HepG2 (cell line): ENCODE data around the gene FAM118B. TPM values are rescaled to one million over a fixed set of nuclear protein-coding genes. Genes with fewer than 3 reads are reported as not detected.
A peak's percentile ranks its signal among the peaks of the same experiment; 100 is the strongest.

ENCODE experiments used
- ADNP ChIP-seq: sonication (generic); formaldehyde crosslinking; IDR thresholded peaks from 2 replicates; pipeline ENCODE4 v1.4.0; 2020; ENCODE audit warnings: missing genetic modification reagents
- ATAD3A ChIP-seq: sonication (generic); formaldehyde crosslinking; IDR thresholded peaks from 2 replicates; pipeline ENCODE4 v1.4.0; 2020; ENCODE audit warnings: missing genetic modification reagents
- IKZF4 ChIP-seq: sonication (generic); formaldehyde crosslinking; IDR thresholded peaks from 2 replicates; pipeline ENCODE4 v1.5.1; 2020; ENCODE audit warnings: borderline replicate concordance, mild to moderate bottlenecking, low read depth, missing genetic modification reagents; ENCODE audit errors: not compliant biosample characterization
- MTA3 ChIP-seq: sonication (generic); formaldehyde crosslinking; IDR thresholded peaks from 2 replicates; pipeline ENCODE4 v1.4.0; 2020; ENCODE audit warnings: missing genetic modification reagents
- MZF1 ChIP-seq: sonication (generic); formaldehyde crosslinking; IDR thresholded peaks from 2 replicates; pipeline ENCODE4 v1.8.1; 2023; ENCODE audit warnings: mild to moderate bottlenecking, missing genetic modification reagents, borderline replicate concordance
- RBFOX2 ChIP-seq: fragments of 200-400 bp; formaldehyde crosslinking; IDR thresholded peaks from 2 replicates; pipeline ENCODE4 v1.6.1; 2017; ENCODE audit warnings: low read depth, mild to moderate bottlenecking, low read length
- TCF7L2 ChIP-seq: IDR thresholded peaks from 2 replicates; pipeline ENCODE4 v1.6.1; 2011; ENCODE audit warnings: mild to moderate bottlenecking, low read depth, low read length, moderate library complexity
- ZBTB1 ChIP-seq: sonication (generic); formaldehyde crosslinking; IDR thresholded peaks from 2 replicates; pipeline ENCODE4 v1.4.0; 2020; ENCODE audit warnings: missing genetic modification reagents, borderline replicate concordance
- ZNF263 ChIP-seq: sonication (generic); formaldehyde crosslinking; IDR thresholded peaks from 2 replicates; pipeline ENCODE4 v1.4.0; 2020; ENCODE audit warnings: missing genetic modification reagents
- ZNF644 ChIP-seq: IDR thresholded peaks from 2 replicates; pipeline ENCODE4 v1.6.1; 2016; ENCODE audit warnings: low read depth
- ZNF747 ChIP-seq: sonication (generic); formaldehyde crosslinking; IDR thresholded peaks from 2 replicates; pipeline ENCODE4 v1.8.1; 2023; ENCODE audit warnings: missing genetic modification reagents, mild to moderate bottlenecking, borderline replicate concordance
- polyA plus RNA-seq, 8 experiments: library from polyadenylated mRNA; depleted of rRNA in 3 of 8; stranded (reverse) in 7 of 8; unstranded in 1 of 8; fragments of >200 nt; fragmentation: Illumina TruSeq in 4 of 8; extraction: Trizol in 4 of 8; gene quantifications; 2 replicates each; pipeline versions ENCODE4 v1.2.1 to v1.2.3, GENCODE V29; 2011 to 2016; ENCODE audit warnings: low read depth in 4 of 8, missing spikeins in 1 of 8, mixed read lengths in 1 of 8; ENCODE audit not compliant: insufficient read depth in 1 of 8
- total RNA-seq, 5 experiments: library from RNA; depleted of rRNA; stranded (reverse); fragments of >200 nt; fragmentation: Illumina TruSeq; extraction: Trizol; gene quantifications; 2 replicates each; pipeline ENCODE4 v1.2.3, GENCODE V29; 2016; ENCODE audit warnings: low read depth in 1 of 5
- TF ChIP-seq, protein P1 (sequence below): sonication (generic); formaldehyde crosslinking; IDR thresholded peaks from 2 replicates; pipeline ENCODE4 v1.4.0; 2020; ENCODE audit warnings: mild to moderate bottlenecking, missing genetic modification reagents
- TF ChIP-seq, protein P2 (sequence below): sonication (generic); formaldehyde crosslinking; IDR thresholded peaks from 2 replicates; pipeline ENCODE4 v1.5.0; 2020; ENCODE audit warnings: mild to moderate bottlenecking, missing genetic modification reagents, borderline replicate concordance
- TF ChIP-seq, protein P3 (sequence below), 2 experiments: sonication (generic) in 1 of 2; formaldehyde crosslinking in 1 of 2; IDR thresholded peaks; 2 replicates each; pipeline versions ENCODE4 v1.4.0 to v1.6.1; 2018 to 2020; ENCODE audit warnings: missing genetic modification reagents in 2 of 2, borderline replicate concordance in 1 of 2, low read depth in 1 of 2, mild to moderate bottlenecking in 1 of 2, missing biosample characterization in 1 of 2
- TF ChIP-seq, protein P4 (sequence below): sonication (generic); formaldehyde crosslinking; IDR thresholded peaks from 2 replicates; pipeline ENCODE4 v1.4.0; 2020; ENCODE audit warnings: missing genetic modification reagents

Gene FAM118B
- total and polyA plus RNA-seq, 2 of the 13 experiments (the other 11 are each of a cell fraction or from before 2014, with no cell fraction given): 10.2 to 25.7 TPM

DNA sequence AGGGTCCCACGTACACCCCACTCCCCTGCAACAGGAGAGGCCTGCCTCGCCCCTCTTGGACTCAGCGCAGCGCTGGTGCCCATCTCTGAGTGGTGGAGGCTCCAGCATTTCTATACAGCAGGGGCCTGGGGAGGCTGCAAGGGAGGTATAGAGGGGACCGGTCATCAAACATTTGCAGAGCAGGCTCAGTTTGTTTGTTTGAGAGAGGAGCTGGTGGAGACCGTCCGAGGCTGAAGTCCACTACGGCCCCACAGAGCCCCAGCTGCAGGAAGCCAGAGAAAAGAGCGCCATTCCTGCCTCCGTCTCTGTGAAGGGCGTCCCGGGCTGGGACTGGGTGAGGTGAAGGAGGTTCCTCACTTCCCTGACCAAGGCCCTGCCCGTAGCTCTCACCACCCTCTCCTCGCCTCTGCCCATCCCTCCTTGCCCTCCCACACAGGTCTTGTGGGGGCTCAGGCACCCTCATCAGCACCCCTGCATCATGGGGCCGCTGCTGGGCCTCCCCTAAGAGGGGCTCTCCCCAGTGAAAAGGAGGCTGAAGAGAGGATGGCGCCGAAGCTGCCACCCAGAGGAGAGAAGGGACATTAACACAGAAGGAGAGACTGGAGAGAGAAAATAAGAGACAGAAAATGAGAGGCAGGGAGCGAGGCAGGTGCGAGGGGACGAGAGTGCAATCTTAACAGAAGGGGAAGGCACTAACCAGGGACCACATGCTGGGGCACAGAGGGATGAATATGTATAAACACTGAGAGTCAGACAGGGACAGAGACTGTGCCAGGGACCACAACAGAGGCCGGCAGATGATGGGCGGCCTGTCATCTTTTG lies 24.7 kb upstream of the FAM118B start (continued):
- TF ChIP-seq, protein P1, sequence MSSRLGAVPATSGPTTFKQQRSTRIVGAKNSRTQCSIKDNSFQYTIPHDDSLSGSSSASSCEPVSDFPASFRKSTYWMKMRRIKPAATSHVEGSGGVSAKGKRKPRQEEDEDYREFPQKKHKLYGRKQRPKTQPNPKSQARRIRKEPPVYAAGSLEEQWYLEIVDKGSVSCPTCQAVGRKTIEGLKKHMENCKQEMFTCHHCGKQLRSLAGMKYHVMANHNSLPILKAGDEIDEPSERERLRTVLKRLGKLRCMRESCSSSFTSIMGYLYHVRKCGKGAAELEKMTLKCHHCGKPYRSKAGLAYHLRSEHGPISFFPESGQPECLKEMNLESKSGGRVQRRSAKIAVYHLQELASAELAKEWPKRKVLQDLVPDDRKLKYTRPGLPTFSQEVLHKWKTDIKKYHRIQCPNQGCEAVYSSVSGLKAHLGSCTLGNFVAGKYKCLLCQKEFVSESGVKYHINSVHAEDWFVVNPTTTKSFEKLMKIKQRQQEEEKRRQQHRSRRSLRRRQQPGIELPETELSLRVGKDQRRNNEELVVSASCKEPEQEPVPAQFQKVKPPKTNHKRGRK (CRISPR knock-in tag): no peak
- TF ChIP-seq MZF1 (CRISPR knock-in tag) (no peak), ADNP (peak; percentile 22; the same call in 1 of the 2 replicates), ATAD3A (no peak), IKZF4 (CRISPR knock-in tag) (no peak), ZNF747 (CRISPR knock-in tag) (no peak; the same call in 1 of the 2 replicates), ZNF644 (CRISPR knock-in tag) (no peak), MTA3 (no peak), RBFOX2 (peak; percentile 50; the same call in 1 of the 2 replicates), ZBTB1 (CRISPR knock-in tag) (no peak), ZNF263 (CRISPR knock-in tag) (no peak; the same call in 1 of the 2 replicates), TCF7L2 (no peak)
- TF ChIP-seq, protein P2, sequence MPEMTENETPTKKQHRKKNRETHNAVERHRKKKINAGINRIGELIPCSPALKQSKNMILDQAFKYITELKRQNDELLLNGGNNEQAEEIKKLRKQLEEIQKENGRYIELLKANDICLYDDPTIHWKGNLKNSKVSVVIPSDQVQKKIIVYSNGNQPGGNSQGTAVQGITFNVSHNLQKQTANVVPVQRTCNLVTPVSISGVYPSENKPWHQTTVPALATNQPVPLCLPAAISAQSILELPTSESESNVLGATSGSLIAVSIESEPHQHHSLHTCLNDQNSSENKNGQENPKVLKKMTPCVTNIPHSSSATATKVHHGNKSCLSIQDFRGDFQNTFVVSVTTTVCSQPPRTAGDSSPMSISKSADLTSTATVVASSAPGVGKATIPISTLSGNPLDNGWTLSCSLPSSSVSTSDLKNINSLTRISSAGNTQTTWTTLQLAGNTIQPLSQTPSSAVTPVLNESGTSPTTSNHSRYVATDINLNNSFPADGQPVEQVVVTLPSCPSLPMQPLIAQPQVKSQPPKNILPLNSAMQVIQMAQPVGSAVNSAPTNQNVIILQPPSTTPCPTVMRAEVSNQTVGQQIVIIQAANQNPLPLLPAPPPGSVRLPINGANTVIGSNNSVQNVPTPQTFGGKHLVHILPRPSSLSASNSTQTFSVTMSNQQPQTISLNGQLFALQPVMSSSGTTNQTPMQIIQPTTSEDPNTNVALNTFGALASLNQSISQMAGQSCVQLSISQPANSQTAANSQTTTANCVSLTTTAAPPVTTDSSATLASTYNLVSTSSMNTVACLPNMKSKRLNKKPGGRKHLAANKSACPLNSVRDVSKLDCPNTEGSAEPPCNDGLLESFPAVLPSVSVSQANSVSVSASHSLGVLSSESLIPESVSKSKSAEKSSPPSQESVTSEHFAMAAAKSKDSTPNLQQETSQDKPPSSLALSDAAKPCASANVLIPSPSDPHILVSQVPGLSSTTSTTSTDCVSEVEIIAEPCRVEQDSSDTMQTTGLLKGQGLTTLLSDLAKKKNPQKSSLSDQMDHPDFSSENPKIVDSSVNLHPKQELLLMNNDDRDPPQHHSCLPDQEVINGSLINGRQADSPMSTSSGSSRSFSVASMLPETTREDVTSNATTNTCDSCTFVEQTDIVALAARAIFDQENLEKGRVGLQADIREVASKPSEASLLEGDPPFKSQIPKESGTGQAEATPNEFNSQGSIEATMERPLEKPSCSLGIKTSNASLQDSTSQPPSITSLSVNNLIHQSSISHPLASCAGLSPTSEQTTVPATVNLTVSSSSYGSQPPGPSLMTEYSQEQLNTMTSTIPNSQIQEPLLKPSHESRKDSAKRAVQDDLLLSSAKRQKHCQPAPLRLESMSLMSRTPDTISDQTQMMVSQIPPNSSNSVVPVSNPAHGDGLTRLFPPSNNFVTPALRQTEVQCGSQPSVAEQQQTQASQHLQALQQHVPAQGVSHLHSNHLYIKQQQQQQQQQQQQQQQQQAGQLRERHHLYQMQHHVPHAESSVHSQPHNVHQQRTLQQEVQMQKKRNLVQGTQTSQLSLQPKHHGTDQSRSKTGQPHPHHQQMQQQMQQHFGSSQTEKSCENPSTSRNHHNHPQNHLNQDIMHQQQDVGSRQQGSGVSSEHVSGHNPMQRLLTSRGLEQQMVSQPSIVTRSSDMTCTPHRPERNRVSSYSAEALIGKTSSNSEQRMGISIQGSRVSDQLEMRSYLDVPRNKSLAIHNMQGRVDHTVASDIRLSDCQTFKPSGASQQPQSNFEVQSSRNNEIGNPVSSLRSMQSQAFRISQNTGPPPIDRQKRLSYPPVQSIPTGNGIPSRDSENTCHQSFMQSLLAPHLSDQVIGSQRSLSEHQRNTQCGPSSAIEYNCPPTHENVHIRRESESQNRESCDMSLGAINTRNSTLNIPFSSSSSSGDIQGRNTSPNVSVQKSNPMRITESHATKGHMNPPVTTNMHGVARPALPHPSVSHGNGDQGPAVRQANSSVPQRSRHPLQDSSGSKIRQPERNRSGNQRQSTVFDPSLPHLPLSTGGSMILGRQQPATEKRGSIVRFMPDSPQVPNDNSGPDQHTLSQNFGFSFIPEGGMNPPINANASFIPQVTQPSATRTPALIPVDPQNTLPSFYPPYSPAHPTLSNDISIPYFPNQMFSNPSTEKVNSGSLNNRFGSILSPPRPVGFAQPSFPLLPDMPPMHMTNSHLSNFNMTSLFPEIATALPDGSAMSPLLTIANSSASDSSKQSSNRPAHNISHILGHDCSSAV: no peak
- TF ChIP-seq, protein P3, sequence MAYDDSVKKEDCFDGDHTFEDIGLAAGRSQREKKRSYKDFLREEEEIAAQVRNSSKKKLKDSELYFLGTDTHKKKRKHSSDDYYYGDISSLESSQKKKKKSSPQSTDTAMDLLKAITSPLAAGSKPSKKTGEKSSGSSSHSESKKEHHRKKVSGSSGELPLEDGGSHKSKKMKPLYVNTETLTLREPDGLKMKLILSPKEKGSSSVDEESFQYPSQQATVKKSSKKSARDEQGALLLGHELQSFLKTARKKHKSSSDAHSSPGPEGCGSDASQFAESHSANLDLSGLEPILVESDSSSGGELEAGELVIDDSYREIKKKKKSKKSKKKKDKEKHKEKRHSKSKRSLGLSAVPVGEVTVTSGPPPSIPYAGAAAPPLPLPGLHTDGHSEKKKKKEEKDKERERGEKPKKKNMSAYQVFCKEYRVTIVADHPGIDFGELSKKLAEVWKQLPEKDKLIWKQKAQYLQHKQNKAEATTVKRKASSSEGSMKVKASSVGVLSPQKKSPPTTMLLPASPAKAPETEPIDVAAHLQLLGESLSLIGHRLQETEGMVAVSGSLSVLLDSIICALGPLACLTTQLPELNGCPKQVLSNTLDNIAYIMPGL (CRISPR knock-in tag; IDR thresholded peaks at IDR 0.05; ENCODE audit: borderline replicate concordance in 1 of 2, low read depth in 1 of 2): peak; percentile 32 to 64; a peak in 2 of 4 replicates
- TF ChIP-seq, protein P4, sequence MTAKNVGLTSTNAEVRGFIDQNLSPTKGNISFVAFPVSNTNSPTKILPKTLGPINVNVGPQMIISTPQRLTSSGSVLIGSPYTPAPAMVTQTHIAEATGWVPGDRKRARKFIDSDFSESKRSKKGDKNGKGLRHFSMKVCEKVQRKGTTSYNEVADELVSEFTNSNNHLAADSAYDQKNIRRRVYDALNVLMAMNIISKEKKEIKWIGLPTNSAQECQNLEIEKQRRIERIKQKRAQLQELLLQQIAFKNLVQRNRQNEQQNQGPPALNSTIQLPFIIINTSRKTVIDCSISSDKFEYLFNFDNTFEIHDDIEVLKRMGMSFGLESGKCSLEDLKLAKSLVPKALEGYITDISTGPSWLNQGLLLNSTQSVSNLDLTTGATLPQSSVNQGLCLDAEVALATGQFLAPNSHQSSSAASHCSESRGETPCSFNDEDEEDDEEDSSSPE (CRISPR knock-in tag): peak; percentile 71
